HEK293 (cell line): ENCODE results near the gene HIC1.
A peak's percentile ranks its signal among the peaks of the same experiment; 100 is the strongest.

Experiments used
- EGR2 ChIP-seq: fragments of 450-650 bp; formaldehyde crosslinking; IDR thresholded peaks from 2 replicates; pipeline ENCODE4 v1.5.1; 2016; ENCODE audit warnings: low read depth, missing biosample characterization, missing genetic modification characterization
- INSM2 ChIP-seq: fragments of 450-650 bp; formaldehyde crosslinking; IDR thresholded peaks from 2 replicates; pipeline ENCODE4 v1.5.1; 2016; ENCODE audit warnings: missing biosample characterization, missing genetic modification characterization
- KLF16 ChIP-seq: fragments of 450-650 bp; formaldehyde crosslinking; IDR thresholded peaks from 2 replicates; pipeline ENCODE4 v1.5.1; 2017; ENCODE audit warnings: missing biosample characterization, missing genetic modification characterization
- KLF9 ChIP-seq: fragments of 450-650 bp; formaldehyde crosslinking; IDR thresholded peaks from 2 replicates; pipeline ENCODE4 v1.5.1; 2016; ENCODE audit warnings: missing biosample characterization, missing genetic modification characterization, low read depth
- OSR2 ChIP-seq: fragments of 450-650 bp; formaldehyde crosslinking; IDR thresholded peaks from 2 replicates; pipeline ENCODE4 v1.5.1; 2016; ENCODE audit warnings: missing biosample characterization, missing genetic modification characterization
- OVOL3 ChIP-seq: fragments of 450-650 bp; formaldehyde crosslinking; IDR thresholded peaks from 2 replicates; pipeline ENCODE4 v1.5.1; 2016; ENCODE audit warnings: missing biosample characterization, missing genetic modification characterization
- PRDM2 ChIP-seq: fragments of 450-650 bp; formaldehyde crosslinking; IDR thresholded peaks from 2 replicates; pipeline ENCODE4 v1.5.1; 2016; ENCODE audit warnings: missing biosample characterization, missing genetic modification characterization, borderline replicate concordance
- REST ChIP-seq: fragments of 450-650 bp; formaldehyde crosslinking; IDR thresholded peaks from 2 replicates; pipeline ENCODE4 v1.5.1; 2016; ENCODE audit warnings: missing biosample characterization, missing genetic modification characterization
- SCRT1 ChIP-seq: fragments of 450-650 bp; formaldehyde crosslinking; IDR thresholded peaks from 2 replicates; pipeline ENCODE4 v1.5.1; 2016; ENCODE audit warnings: missing biosample characterization, missing genetic modification characterization, borderline replicate concordance
- SETDB1 ChIP-seq: IDR thresholded peaks from one replicate; pipeline ENCODE4 v1.6.1; 2017; ENCODE audit warnings: mild to moderate bottlenecking, low read length, moderate library complexity, mixed read lengths; ENCODE audit not compliant: insufficient read length
- ZIC2 ChIP-seq: fragments of 450-650 bp; formaldehyde crosslinking; IDR thresholded peaks from 2 replicates; pipeline ENCODE4 v1.5.1; 2016; ENCODE audit warnings: missing biosample characterization, missing genetic modification characterization
- ZNF10 ChIP-seq: fragments of 450-650 bp; formaldehyde crosslinking; IDR thresholded peaks from 2 replicates; pipeline ENCODE4 v1.5.1; 2017; ENCODE audit warnings: missing biosample characterization, missing genetic modification characterization
- ZNF248 ChIP-seq: fragments of 450-650 bp; formaldehyde crosslinking; IDR thresholded peaks from 2 replicates; pipeline ENCODE4 v1.5.1; 2017; ENCODE audit warnings: missing biosample characterization, missing genetic modification characterization
- ZNF292 ChIP-seq: fragments of 450-650 bp; formaldehyde crosslinking; IDR thresholded peaks from 2 replicates; pipeline ENCODE4 v1.5.1; 2016; ENCODE audit warnings: low read depth, missing biosample characterization, missing genetic modification characterization, borderline replicate concordance
- ZNF302 ChIP-seq: fragments of 450-650 bp; formaldehyde crosslinking; IDR thresholded peaks from 2 replicates; pipeline ENCODE4 v1.5.1; 2016; ENCODE audit warnings: missing biosample characterization, missing genetic modification characterization, low read depth
- ZNF423 ChIP-seq: fragments of 450-650 bp; formaldehyde crosslinking; IDR thresholded peaks from 2 replicates; pipeline ENCODE4 v1.5.1; 2016; ENCODE audit warnings: missing biosample characterization, missing genetic modification characterization
- ZNF510 ChIP-seq: fragments of 450-650 bp; formaldehyde crosslinking; IDR thresholded peaks from 2 replicates; pipeline ENCODE4 v1.5.1; 2018; ENCODE audit warnings: mild to moderate bottlenecking, missing genetic modification characterization, missing biosample characterization; ENCODE audit not compliant: insufficient replicate concordance
- ZNF529 ChIP-seq: fragments of 450-650 bp; formaldehyde crosslinking; IDR thresholded peaks from 2 replicates; pipeline ENCODE4 v1.5.1; 2017; ENCODE audit warnings: missing genetic modification characterization, missing biosample characterization; ENCODE audit not compliant: insufficient replicate concordance
- ZNF560 ChIP-seq: fragments of 450-650 bp; formaldehyde crosslinking; IDR thresholded peaks from 2 replicates; pipeline ENCODE4 v1.5.1; 2017; ENCODE audit warnings: missing biosample characterization, missing genetic modification characterization, borderline replicate concordance
- ZNF639 ChIP-seq: fragments of 450-650 bp; formaldehyde crosslinking; IDR thresholded peaks from 2 replicates; pipeline ENCODE4 v1.5.1; 2016; ENCODE audit warnings: missing biosample characterization, missing genetic modification characterization
- ZNF658 ChIP-seq: fragments of 450-650 bp; formaldehyde crosslinking; IDR thresholded peaks from 2 replicates; pipeline ENCODE4; 2016; ENCODE audit warnings: missing biosample characterization, missing genetic modification characterization
- ZNF692 ChIP-seq: fragments of 450-650 bp; formaldehyde crosslinking; IDR thresholded peaks from 2 replicates; pipeline ENCODE4 v1.5.1; 2016; ENCODE audit warnings: missing biosample characterization, missing genetic modification characterization
- ZNF747 ChIP-seq: fragments of 450-650 bp; formaldehyde crosslinking; IDR thresholded peaks from 2 replicates; pipeline ENCODE4 v1.5.1; 2016; ENCODE audit warnings: missing biosample characterization, missing genetic modification characterization
- ZNF777 ChIP-seq: fragments of 450-650 bp; formaldehyde crosslinking; IDR thresholded peaks from 2 replicates; pipeline ENCODE4 v1.5.1; 2017; ENCODE audit warnings: missing biosample characterization, missing genetic modification characterization, borderline replicate concordance
- ZNF785 ChIP-seq: fragments of 450-650 bp; formaldehyde crosslinking; IDR thresholded peaks from 2 replicates; pipeline ENCODE4 v1.5.1; 2016; ENCODE audit warnings: missing biosample characterization, missing genetic modification characterization

The HIC1 gene

GRCh38 chr17:2041561-2042389 is 13.1 kb upstream of the HIC1 start, which contains the start of gene OVCA2 (continued):
- no peak for TF ChIP-seq ZNF658
- TF ChIP-seq REST (tag by site-specific recombination), result no peak
- TF ChIP-seq ZNF510 (tag by site-specific recombination), result no peak
- TF ChIP-seq KLF9, result peak; percentile 70
- TF ChIP-seq ZNF248 (tag by site-specific recombination), result no peak
- no peak for TF ChIP-seq ZNF777
- TF ChIP-seq ZNF10, result no peak
- TF ChIP-seq OSR2 (tag by site-specific recombination), result 0 out of 2 replicates have a peak, but pooled peaks have one; percentile 20
- peak; percentile 46; the same call in 1 of the 2 replicates for TF ChIP-seq ZNF423 (tag by site-specific recombination)
- TF ChIP-seq ZNF785, result no peak
- no peak for TF ChIP-seq SETDB1
- TF ChIP-seq PRDM2 (tag by site-specific recombination), result no peak
- no peak for TF ChIP-seq OVOL3
- TF ChIP-seq SCRT1, result no peak
- peak; percentile 68 for TF ChIP-seq EGR2
- no peak for TF ChIP-seq ZNF747
- TF ChIP-seq KLF16 (tag by site-specific recombination), result peak; percentile 67
- no peak for TF ChIP-seq INSM2 (tag by site-specific recombination)
- no peak for TF ChIP-seq ZNF639 (tag by site-specific recombination)
- no peak for TF ChIP-seq ZNF302 (tag by site-specific recombination)
- no peak for TF ChIP-seq ZNF560 (tag by site-specific recombination)
- no peak for TF ChIP-seq ZNF292 (tag by site-specific recombination)
- no peak for TF ChIP-seq ZNF529
- peak; percentile 45; the same call in 1 of the 2 replicates for TF ChIP-seq ZNF692 (tag by site-specific recombination)
- TF ChIP-seq ZIC2 (tag by site-specific recombination), result peak; percentile 51
